ENCODE results near the gene UGT1A9. TPM values are rescaled to one million over a fixed set of nuclear protein-coding genes. Genes with fewer than 3 reads are reported as not detected.

The UGT1A9 gene
- total RNA-seq, 1 experiment from 2014 or later = not detected

DNA sequence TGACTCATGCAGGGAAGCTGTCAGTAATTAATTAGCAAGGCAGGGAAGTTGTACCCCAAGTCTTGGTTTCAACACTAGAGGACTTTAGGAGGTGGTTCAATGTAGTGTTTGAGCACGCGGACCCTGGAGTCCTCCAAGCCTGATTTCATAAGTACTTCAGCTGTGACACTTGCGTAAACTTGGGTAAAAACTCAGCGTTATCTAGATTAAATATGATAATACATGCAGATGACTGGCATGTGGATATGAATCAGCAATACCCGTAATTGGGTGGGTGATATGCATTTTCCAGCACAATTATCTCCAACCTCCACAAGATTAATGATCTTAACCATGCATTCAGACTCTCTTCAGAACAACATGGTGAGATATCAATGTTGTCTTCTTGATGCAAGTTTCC is 15.2 kb downstream of the UGT1A9 start:
- H3K4me1 Mint-ChIP-seq = peaks cover 20 to 26% of the 10 kb centered on the region in 2 experiments
- H3K4me1 ChIP-seq (ENCODE audit: insufficient read depth, low read length) = peaks cover 3% of the 10 kb centered on the region; the same call in 1 of the 2 replicates
- DNase-seq = no peak
- H2AFZ ChIP-seq (ENCODE audit: low read length) = no peak overlapping the region
- H3K4ac ChIP-seq (ENCODE audit: low read depth, low read length) = no peak overlapping the region
- H3K36me3 Mint-ChIP-seq (ENCODE audit: insufficient read depth in 1 of 3, low read depth in 3 of 3) = no peaks in the 10 kb centered on the region; a peak in 1 of 7 replicates
- H3T11ph ChIP-seq (ENCODE audit: low read length) = no peak overlapping the region
- H3K9ac ChIP-seq (ENCODE audit: extremely low read depth, insufficient read length, low read length) = no peak overlapping the region
- no peak overlapping the region for H4K91ac ChIP-seq (ENCODE audit: insufficient read length, low read depth, low read length)
- H3K56ac ChIP-seq (ENCODE audit: insufficient read length, low read depth, low read length) = no peak overlapping the region
- no peaks in the 10 kb centered on the region for H4K20me1 ChIP-seq (ENCODE audit: control insufficient read depth, insufficient read depth, insufficient read length)
- no peaks in the 10 kb centered on the region for H3K79me1 ChIP-seq (ENCODE audit: insufficient read depth, low read depth, low read length, poor library complexity, severe bottlenecking)
- no peaks in the 10 kb centered on the region for H3K79me2 ChIP-seq (ENCODE audit: insufficient read depth, low read length)
- TF ChIP-seq, protein P1, sequence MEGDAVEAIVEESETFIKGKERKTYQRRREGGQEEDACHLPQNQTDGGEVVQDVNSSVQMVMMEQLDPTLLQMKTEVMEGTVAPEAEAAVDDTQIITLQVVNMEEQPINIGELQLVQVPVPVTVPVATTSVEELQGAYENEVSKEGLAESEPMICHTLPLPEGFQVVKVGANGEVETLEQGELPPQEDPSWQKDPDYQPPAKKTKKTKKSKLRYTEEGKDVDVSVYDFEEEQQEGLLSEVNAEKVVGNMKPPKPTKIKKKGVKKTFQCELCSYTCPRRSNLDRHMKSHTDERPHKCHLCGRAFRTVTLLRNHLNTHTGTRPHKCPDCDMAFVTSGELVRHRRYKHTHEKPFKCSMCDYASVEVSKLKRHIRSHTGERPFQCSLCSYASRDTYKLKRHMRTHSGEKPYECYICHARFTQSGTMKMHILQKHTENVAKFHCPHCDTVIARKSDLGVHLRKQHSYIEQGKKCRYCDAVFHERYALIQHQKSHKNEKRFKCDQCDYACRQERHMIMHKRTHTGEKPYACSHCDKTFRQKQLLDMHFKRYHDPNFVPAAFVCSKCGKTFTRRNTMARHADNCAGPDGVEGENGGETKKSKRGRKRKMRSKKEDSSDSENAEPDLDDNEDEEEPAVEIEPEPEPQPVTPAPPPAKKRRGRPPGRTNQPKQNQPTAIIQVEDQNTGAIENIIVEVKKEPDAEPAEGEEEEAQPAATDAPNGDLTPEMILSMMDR (conservative IDR thresholded peaks at IDR 0.05) = no peak
- H3K18ac ChIP-seq (ENCODE audit: insufficient read length, low read depth, low read length) = no peak overlapping the region
- H3K9me3 ChIP-seq (ENCODE audit: control insufficient read depth, low read depth, low read length) = no peaks in the 10 kb centered on the region
- H3K27me3 ChIP-seq (ENCODE audit: insufficient read depth, low read length) = no peaks in the 10 kb centered on the region
- no peak overlapping the region for H2BK15ac ChIP-seq (ENCODE audit: low read depth, low read length)
- H2BK20ac ChIP-seq (ENCODE audit: low read depth, low read length, poor library complexity, severe bottlenecking) = no peak overlapping the region
- no CpG with 5 or more reads among the region's 5 CpGs for WGBS (ENCODE audit: extremely low coverage, insufficient read length, low lambda C conversion rate)
- H3K27me3 Mint-ChIP-seq (ENCODE audit: low read depth) = no peaks in the 10 kb centered on the region; the same call in 1 of the 2 replicates
- H2BK5ac ChIP-seq (ENCODE audit: insufficient read length, low read length) = no peak overlapping the region
- no peak overlapping the region for H3K27ac ChIP-seq (ENCODE audit: insufficient read length, low read depth, low read length)
- no peak overlapping the region for H2BK120ac ChIP-seq (ENCODE audit: low read depth, low read length, poor library complexity, severe bottlenecking)
- no peak overlapping the region for H4K5ac ChIP-seq (ENCODE audit: insufficient read length, low read depth, low read length)
- H3K23me2 ChIP-seq (ENCODE audit: insufficient read length, low read depth, low read length, poor library complexity, severe bottlenecking) = no peaks in the 10 kb centered on the region
- H3K14ac ChIP-seq (ENCODE audit: insufficient read depth, low read length) = no peak overlapping the region
- no peak overlapping the region for H3K27ac Mint-ChIP-seq
- H3K4me3 Mint-ChIP-seq = no peak overlapping the region
- no peaks in the 10 kb centered on the region; a peak in 2 of 5 replicates for H3K9me3 Mint-ChIP-seq
- H3K23ac ChIP-seq (ENCODE audit: insufficient read length, low read depth, low read length) = no peak overlapping the region
- no peak overlapping the region for H3K4me2 ChIP-seq (ENCODE audit: insufficient read depth, insufficient read length, low read length)
- H4K8ac ChIP-seq (replicated peaks; ENCODE audit: insufficient read length, low read depth, low read length) = no peak overlapping the region
- H2AK5ac ChIP-seq (ENCODE audit: insufficient read length, low read length) = no peak overlapping the region
- H2BK12ac ChIP-seq (ENCODE audit: insufficient read length, low read depth, low read length) = no peak overlapping the region

Measured in H9 (cell line).